Measurements from ENCODE around the gene BUB3. TPM values are rescaled to one million over a fixed set of nuclear protein-coding genes. Genes with fewer than 3 reads are reported as not detected.

BUB3 gene
- total RNA-seq, 2 donors from 2014 or later = 45.3 to 48.1 TPM

- intact Hi-C loops (cut with DNase I) = no loop called here
- DNase-seq (ENCODE audit: low spot score) = no peak
Observed at GRCh38 chr10:123183724-123184123, 29.5 kb downstream of the BUB3 start.

GRCh38 chr10:123187781-123188180, 33.6 kb downstream of the BUB3 start:
- DNase-seq (ENCODE audit: low spot score) = no peak
- intact Hi-C loops (cut with DNase I) = no loop called here

- intact Hi-C loops (cut with DNase I) = no loop called here
- DNase-seq (ENCODE audit: low spot score) = no peak
Observed at GRCh38 chr10:123191886-123192285, 37.7 kb downstream of the BUB3 start.

GRCh38 chr10:123194056-123194455, 39.9 kb downstream of the BUB3 start:
- intact Hi-C loops (cut with DNase I) = no loop called here

GRCh38 chr10:123200531-123200930, 46.3 kb downstream of the BUB3 start:
- intact Hi-C loops (cut with DNase I) = no loop called here

More at GRCh38 chr10:123194056-123194455, 39.9 kb downstream of the BUB3 start:
- DNase-seq (ENCODE audit: low spot score) = no peak

GRCh38 chr10:123202506-123202905, 48.3 kb downstream of the BUB3 start:
- DNase-seq (ENCODE audit: low spot score) = no peak
- intact Hi-C loops (cut with DNase I) = no loop called here

More at GRCh38 chr10:123200531-123200930, 46.3 kb downstream of the BUB3 start:
- DNase-seq (ENCODE audit: low spot score) = no peak

GRCh38 chr10:123203393-123204126, 49.4 kb downstream of the BUB3 start:
- intact Hi-C loops (cut with DNase I) = no loop called here

GRCh38 chr10:123204127-123204461, 49.9 kb downstream of the BUB3 start:
- intact Hi-C loops (cut with DNase I) = no loop called here
- no peak for DNase-seq (ENCODE audit: low spot score)

More at GRCh38 chr10:123203393-123204126, 49.4 kb downstream of the BUB3 start:
- no peak for DNase-seq (ENCODE audit: low spot score)

GRCh38 chr10:123205041-123205440, 50.8 kb downstream of the BUB3 start:
- no peak for DNase-seq (ENCODE audit: low spot score)
- intact Hi-C loops (cut with DNase I) = no loop called here

GRCh38 chr10:123212063-123212462, 57.9 kb downstream of the BUB3 start:
- intact Hi-C loops (cut with DNase I) = no loop called here
- DNase-seq (ENCODE audit: low spot score) = no peak

- DNase-seq (ENCODE audit: low spot score) = no peak
- intact Hi-C loops (cut with DNase I) = no loop called here
Observed at GRCh38 chr10:123212640-123213039, 58.4 kb downstream of the BUB3 start.

- DNase-seq (ENCODE audit: low spot score) = no peak
- intact Hi-C loops (cut with DNase I) = no loop called here
Observed at GRCh38 chr10:123213192-123213591, 59.0 kb downstream of the BUB3 start.

Other genes with a start within 250 kb of the BUB3 start
- gene FAM24A, start 243.8 kb upstream of the BUB3 start, total RNA-seq = not detected
- 1 to 10 TPM; 4.9 to 9.3 TPM for gene C10orf88, start 200.2 kb upstream of the BUB3 start, total RNA-seq
- 1 to 10 TPM; 2.3 to 3.4 TPM for gene PSTK, start 174.0 kb upstream of the BUB3 start, total RNA-seq
- 10 to 100 TPM; 15.5 to 19.1 TPM for gene IKZF5, start 145.6 kb upstream of the BUB3 start, total RNA-seq
- 10 to 100 TPM; 18.1 to 20.9 TPM for gene ACADSB, start 145.4 kb upstream of the BUB3 start, total RNA-seq
- gene HMX3, start 18.4 kb upstream of the BUB3 start, total RNA-seq = not detected
- gene HMX2, start 6.3 kb upstream of the BUB3 start, total RNA-seq = not detected